Activated CD8-positive, alpha-beta memory T cell treated with anti-CD3 and anti-CD28 coated beads, Interleukin-2, amount 50 U/mL, for 48 hours (primary cell): ENCODE results near the gene C2orf92.
"Not testable (repeated sequence)": the region's sequence is repeated elsewhere in the genome, so short reads cannot be mapped to it uniquely, and the experiment has no call there.

Experiments
- DNase-seq: peaks from one replicate; pipeline ENCODE4 v3.0.0-alpha.2; 2020

Gene C2orf92

DNA sequence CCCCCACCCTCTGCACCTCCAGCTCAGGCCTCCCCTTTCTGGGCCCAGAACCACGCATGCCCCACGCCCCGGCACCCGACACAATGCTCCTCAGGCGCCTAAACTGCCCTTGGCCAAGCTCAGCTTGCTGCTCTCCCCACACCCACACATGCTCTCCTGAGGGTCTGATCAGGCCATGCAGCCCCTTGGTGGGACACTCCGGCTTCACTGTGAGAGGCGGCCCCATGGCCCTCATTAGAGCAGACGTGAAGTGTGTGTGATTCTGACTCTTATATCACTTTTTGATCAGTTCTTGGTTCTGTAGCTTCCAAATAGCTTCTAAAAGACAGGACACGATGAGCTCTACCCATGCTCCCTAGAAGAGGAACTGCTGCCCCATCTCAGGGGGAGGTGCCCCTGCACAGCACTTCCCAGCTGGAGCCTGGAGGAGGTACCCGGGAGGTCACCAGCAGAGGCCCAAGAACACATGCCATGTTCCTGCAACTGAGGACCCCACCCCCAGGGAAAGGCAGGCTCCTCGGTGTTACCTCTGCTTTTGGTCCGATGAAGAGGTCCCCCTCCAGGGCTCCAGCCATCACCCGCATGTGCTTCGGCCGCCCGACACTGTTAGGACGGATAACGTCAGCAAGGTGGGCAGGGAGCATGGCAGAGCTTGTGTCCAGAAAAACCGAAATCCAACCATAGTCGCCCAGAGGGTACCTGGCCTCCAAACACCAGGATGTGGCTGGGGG lies 9.3 kb upstream of the C2orf92 start:
- DNase-seq: no peak

GRCh38 chr2:97660775-97661389 lies 8.6 kb upstream of the C2orf92 start:
- DNase-seq: no peak

- DNase-seq: no peak
Observed at GRCh38 chr2:97661927-97662326, 7.6 kb upstream of the C2orf92 start.

DNA sequence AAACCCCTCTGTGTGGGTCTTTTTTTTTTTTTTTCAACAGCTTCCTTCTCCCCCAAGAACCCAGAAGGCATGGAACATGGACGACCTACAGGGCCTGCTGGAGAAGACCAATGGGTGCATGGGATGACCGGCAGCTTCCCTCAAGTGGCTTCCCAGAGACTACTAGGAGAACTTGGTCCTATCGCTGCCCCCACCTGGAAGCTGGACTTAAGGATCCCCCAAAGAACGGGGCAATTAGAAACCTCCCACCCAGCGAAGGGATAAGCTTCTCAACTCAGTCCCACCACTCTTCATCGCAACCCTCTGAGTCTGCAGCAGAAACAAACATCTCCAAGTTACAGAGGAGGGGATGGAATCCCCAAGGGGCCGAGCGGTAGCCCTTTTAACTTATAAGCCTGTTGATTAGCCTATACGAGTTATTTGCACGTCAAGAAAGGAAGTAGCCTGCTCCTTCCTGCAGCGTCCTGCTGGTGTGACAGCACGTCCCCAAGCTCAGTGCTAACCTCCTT lies 7.1 kb upstream of the C2orf92 start:
- no peak for DNase-seq

GRCh38 chr2:97662895-97663625 lies 6.5 kb upstream of the C2orf92 start:
- peak; percentile 86 for DNase-seq

GRCh38 chr2:97663626-97663961 lies 5.9 kb upstream of the C2orf92 start:
- no peak for DNase-seq

GRCh38 chr2:97663962-97664635 lies 5.4 kb upstream of the C2orf92 start, which contains the start of gene ACTR1B:
Gene ACTR1B (minus strand): TSS chr2:97664044. CDS start chr2:97663890, 154 bp downstream.
- DNase-seq: peak; percentile 98

GRCh38 chr2:97664636-97664970 lies 4.9 kb upstream of the C2orf92 start:
- no peak for DNase-seq

- no peak for DNase-seq
Observed at GRCh38 chr2:97670471-97670870, 958 bp downstream of the C2orf92 start.

DNA sequence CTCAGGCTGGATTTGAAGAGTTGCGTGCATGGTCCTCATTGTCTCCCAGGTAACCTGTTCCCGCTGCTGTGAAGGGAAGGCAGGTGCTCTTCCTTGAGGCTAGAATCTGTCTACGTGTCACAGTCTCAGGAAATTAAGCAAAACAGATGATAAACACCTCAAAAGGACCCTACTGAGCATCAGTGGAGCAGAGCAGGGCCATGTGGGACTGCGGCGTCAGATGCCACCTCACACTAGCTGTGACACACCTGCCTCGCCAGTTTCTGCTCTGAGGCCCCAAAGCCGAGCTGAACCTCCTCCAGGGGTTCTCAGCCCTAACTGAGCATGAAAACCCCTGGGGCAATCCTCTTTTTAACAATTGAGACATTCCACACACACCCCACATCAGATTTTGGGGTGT lies 2.0 kb downstream of the C2orf92 start:
- DNase-seq: no peak

DNA sequence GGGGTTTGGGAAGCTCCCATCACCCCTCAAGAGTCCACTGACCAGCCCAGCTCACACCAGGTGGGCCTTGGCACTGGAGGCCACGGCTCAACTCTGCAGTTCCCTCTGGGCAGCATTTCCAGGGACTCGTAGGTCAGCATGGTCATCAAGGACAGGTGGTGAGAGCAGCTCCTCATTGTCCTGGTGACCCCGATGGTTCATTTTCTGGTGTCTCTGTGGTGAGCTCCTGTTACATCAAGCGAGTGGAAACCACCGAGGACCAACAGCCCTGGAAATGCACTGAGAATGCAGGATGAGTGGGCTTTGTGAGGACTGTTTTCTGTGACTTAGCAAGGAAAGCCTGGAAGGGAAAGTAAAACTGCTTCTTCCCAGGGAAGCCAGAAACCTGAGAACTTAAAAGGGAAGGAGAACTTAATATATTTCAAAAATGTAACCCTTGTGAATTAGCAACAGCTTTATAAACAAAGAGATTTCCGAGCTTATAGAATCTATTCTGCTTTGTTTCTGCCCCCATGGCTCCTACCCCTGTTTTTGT lies 3.2 kb downstream of the C2orf92 start:
- DNase-seq: not testable (repeated sequence)

DNA sequence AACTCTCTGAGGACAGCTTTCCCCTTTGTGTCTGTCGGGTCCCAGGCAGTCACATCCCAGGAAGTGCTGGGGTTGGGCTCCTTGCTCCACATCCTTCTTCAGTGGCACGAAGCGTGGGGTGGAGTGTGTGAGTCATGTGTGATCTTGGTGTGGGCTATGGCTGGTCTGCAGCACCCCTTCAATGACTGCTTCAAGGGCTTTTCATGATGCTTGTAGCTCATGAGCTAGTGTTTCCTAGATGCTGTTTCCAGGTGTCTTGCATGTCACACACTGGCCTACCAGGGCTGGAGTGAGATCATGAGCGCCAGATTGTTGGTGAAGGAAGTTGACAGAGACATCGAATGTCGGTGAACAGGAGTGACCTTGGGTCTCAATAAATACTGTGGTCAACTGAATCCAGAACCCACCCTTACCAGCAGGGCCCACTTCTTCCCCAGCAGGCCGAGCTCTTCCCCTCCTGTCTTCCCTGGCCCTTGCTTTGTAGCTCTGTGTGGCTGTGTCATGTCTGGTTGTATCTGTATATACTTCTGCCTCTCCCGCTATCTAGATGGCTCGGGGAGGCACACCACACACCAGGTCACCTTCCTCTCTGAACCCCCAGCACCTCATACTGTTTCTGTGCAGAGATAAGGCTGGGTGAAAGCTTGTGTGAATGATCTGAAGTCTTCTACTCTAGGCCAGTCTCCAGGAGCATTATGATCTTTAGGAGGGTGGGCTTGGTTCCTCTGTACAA lies 3.8 kb downstream of the C2orf92 start:
- no peak for DNase-seq

DNA sequence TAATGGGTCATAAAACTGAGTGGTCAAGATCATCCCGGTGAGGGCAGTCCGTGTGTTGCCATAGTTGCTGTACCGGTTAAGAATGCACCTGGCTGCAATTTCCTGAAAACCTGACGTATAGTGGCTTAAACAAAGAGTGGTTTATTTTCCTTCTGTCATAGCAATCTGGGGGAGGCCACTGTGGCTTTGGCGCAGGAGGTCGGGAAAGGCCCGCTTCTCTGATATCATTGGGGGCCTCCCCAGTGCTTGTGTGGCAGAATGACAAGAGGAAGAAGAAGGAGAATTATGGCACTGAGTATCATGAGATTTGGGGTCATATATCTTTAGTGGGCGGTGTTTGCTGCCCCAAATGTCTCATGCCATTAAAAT lies 4.4 kb downstream of the C2orf92 start:
- DNase-seq: peak; percentile 73

- DNase-seq: no peak
Observed at GRCh38 chr2:97675430-97676113, 6.1 kb downstream of the C2orf92 start.

DNA sequence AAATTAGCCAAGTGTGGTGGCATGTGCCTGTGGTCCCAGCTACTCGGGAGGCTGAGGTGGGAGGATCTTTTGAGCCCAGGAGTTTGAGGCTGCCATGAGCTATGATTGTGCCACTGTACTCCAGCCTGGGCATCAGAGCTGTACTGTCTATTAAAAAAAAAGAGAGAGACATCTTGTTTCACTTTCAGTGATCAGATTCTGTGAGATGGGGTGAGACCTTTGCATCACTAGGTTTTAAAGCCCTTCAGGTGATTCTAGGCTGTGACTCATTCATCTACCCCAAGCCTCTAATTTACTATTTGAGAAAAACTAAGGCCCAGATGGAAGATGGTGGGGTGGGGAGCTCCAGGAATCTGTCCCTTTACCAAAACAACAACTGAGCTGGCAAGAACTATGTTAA lies 7.1 kb downstream of the C2orf92 start:
- no peak for DNase-seq

DNA sequence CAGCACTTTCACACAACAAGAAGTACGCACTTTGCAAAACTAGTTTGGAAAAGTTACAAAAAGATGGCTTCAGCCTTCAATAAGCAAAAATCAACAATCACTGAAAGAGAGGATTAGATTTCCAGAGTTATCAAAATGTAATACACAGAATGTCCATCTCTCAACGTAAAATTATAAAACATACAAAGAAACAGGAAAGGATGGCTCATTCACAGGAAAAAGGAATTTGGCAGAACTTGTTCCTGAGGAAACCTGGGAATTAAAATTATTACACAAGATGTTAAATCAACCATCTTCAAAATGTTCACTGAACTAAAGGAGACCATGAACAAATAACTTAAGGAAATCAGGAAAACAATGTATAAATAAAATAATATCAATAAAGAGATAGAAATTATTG lies 8.0 kb downstream of the C2orf92 start:
- no peak for DNase-seq

- no peak for DNase-seq
Observed at GRCh38 chr2:97678298-97678697, 8.8 kb downstream of the C2orf92 start.

DNA sequence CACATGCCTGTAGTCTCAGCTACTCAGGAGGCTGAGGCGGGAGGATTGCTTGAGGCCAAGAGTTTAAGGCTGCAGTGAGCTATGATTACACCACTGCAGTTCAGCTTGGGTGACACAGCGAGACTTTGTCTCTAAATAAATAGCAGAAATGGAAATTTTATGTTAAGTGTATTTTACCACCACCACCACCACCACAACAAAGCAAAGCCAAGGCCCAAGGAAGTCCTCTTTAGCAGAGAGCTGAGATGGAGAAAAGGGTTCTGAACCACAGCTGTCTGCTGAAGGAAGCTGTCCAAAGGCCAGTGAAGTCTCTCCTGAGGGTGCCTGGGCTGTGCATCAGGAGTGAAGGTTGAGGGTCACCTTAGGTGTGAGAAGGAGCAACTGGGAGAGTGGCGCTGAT lies 17.7 kb downstream of the C2orf92 start:
- not testable (repeated sequence) for DNase-seq

DNA sequence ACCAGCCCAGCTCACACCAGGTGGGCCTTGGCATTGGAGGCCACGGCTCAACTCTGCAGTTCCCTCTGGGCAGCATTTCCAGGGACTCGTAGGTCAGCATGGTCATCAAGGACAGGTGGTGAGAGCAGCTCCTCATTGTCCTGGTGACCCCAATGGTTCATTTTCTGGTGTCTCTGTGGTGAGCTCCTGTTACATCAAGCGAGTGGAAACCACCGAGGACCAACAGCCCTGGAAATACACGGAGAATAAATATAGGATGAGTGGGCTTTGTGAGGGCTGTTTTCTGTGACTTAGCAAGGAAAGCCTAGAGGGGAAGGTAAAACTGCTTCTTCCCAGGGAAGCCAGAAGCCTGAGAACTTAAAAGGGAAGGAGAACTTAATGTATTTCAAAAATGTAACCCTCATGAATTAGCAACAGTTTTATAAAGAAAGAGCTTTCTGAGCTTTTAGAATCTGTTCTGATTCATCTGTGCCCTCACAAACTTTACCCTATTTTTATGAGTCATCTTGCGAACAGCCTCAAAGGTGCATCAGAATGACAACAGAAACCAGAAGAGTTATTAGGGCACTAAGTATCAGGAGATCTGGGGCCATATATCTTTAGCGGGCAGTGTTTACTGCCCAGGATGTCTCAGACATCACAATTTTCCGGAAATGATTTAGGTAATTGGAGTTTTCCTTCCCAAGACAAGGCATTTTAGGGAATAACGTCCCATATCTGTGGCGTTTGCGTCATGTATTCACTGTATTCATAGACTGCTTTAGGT lies 18.7 kb downstream of the C2orf92 start:
- no peak for DNase-seq

DNA sequence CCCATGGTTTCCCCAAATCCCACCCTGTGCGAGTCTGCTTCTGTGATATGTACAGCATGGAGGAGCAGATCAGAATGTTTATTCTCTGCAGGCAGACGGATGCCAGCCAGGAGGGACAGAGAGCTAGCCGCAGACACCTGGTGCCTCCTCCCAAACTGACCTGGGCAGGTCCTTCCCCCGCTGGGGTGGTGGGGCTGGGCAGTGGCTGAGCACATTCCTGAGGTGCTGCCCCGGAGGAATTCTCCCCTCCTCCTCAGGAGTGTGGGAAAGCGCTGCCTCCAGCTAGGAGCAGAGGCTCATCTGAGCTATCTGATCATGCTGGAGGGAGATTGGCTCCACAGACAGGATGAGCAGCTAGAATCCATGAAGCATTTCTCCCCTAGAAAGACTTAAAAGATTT lies 21.7 kb downstream of the C2orf92 start:
- DNase-seq: no peak

- no peak for DNase-seq
Observed at GRCh38 chr2:97693476-97693875, 24.0 kb downstream of the C2orf92 start.
